GM08714 (cell line): Measurements from ENCODE around the gene FBXO21.
"Not testable (repeated sequence)": the region's sequence is repeated elsewhere in the genome, so short reads cannot be mapped to it uniquely, and the experiment has no call there.

Source experiments
- H3K4me3 ChIP-seq: fragments of 200-500 bp; sonication (Bioruptor generic); 2 replicates; pipeline ENCODE4 v1.5.1; 2014; ENCODE audit warnings: mild to moderate bottlenecking, low read length, inconsistent platforms
- ZNF274 ChIP-seq: IDR thresholded peaks from 2 replicates; pipeline ENCODE4 v1.6.1; 2012; ENCODE audit warnings: mild to moderate bottlenecking, low read depth, low read length

FBXO21 gene

DNA sequence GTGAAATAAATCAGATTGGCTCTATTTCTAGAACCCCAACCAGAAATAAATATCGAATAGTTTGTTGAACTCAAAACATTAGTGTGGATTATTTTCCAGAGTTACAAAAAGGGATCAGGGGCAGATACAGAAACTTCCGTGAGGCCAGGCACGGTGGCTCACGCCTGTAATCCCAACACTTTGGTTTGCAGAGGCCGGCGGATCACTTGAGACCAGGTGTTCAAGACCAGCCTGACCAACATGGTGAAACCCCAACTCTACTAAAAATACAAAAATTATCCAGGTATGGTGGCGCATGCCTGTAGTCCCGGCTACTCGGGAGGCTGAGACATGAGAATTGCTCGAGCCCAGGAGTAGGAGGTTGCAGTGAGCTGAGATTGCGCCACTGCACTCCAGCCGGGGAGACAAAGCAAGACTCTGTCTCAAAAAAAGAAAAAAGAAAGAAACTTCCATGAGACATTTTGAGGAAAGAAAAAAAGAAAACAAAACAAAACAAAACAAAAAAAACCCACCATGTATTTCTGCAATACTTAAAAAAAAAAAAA, 2.1 kb downstream of the FBXO21 start:
- no peak overlapping the region for H3K4me3 ChIP-seq
- TF ChIP-seq ZNF274 = no peak

DNA sequence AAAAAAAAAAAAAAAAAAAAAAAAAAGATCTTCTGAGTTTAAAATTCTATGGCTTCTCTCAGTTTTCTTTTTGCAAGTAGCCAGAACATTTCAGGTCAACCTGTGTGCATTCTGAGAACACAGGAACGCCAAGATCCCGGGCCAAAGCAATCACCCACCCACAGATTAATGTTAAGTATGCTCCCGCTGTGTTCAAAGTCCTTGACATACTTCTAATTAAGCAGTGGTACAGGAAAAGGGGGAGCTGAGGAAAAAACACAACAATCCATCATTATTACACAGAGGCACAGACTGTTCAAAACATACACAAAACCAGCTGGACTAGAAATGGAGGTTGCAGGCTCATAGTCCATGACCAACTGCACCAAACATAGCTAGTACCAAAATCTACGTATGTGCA, 2.8 kb downstream of the FBXO21 start:
- TF ChIP-seq ZNF274 = no peak
- no peak overlapping the region for H3K4me3 ChIP-seq

DNA sequence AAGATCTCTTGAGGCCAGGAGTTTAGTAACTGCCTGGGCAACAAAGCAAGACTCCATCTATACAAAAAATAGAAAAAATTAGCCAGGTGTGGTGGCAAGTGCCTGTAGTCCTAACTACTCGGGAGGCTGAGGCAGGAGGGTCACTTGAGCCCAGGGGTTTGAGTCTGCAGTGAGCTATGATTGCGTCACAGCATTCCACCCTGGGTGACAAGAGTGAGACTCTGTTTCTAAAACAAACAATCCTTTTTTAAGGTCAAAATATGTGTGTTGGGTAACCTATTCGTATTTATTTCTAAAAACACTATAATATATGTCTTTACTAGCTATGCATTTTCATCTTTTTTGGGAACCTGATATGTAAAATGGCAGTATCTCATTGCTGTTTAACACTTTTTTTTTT, 7.4 kb downstream of the FBXO21 start:
- TF ChIP-seq ZNF274 = no peak

DNA sequence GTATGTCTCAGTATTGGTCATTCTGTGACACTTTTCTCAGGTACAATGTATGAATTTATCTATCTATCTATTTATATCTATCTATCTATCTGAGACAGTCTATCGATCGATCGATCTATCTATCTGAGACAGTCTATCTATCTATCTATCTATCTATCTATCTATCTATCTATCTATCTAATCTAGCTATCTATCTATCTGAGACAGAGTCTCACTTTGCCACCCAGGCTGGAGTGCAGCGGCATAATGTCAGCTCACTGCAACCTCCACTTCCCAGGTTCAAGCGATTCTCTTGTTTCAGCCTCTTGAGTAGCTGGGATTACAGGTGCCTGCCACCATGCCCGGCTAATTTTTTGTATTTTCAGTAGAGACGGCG, 8.8 kb downstream of the FBXO21 start:
- H3K4me3 ChIP-seq = not testable (repeated sequence)

More for the DNA sequence above, 7.4 kb downstream of the FBXO21 start:
- no peak overlapping the region for H3K4me3 ChIP-seq

GRCh38 chr12:117180758-117181467, 9.4 kb downstream of the FBXO21 start:
- H3K4me3 ChIP-seq = no peak overlapping the region
- TF ChIP-seq ZNF274 = no peak

GRCh38 chr12:117178745-117179144, 11.5 kb downstream of the FBXO21 start:
- H3K4me3 ChIP-seq = no peak overlapping the region
- no peak for TF ChIP-seq ZNF274

DNA sequence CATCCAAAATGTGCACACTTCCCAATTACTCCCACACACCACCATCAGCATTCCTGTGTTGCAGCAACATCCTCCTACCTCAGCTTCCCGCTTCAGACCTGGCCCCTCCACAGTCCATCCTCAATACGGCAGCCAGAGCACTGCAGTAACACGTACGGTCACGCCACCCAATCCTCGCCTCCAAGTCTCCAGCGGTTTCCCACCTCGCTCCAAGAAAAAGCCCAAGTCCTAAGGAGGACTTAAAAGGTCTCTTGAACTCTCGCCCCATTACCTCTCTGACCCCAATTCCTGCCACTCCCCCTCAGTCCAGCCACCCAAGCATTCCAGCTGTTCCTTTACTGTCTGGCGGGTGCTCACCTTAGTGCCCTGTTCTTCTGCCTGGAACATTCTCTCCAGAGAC, 12.0 kb downstream of the FBXO21 start:
- no peak for TF ChIP-seq ZNF274
- H3K4me3 ChIP-seq = no peak overlapping the region

GRCh38 chr12:117172168-117172567, 18.1 kb downstream of the FBXO21 start:
- no peak overlapping the region for H3K4me3 ChIP-seq
- no peak for TF ChIP-seq ZNF274

DNA sequence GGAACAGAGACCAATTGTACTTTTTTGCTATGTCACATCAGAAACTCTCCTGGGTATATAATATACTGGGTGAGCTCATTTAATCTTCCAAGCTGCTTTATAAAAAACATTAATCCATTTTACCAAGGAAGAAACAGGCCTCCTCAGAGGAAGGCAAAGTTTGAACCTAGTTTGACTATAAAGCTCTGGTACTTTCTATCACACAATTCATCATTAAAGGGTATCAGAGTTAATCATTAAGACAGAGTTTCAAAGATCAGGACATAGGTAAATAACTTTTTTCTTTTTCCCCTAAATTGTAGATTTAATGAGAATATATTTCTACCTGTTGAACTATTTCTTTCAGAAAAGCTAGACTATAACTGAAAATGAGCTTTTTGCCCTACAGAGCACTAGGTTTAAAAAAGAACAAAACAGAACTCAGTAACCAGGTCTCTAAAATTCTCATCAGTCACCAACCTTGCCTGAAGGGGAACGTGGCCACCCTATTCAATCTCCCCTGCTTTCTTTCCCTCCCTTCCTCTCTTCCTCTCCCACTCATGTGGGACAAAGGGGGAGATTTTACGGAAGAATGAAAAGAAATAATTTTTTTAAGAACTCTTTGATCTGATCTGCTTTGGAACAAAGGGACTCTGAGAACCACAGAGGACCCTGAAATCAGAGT, 18.6 kb downstream of the FBXO21 start:
- TF ChIP-seq ZNF274 = no peak
- no peak overlapping the region for H3K4me3 ChIP-seq

GRCh38 chr12:117169548-117169947, 20.7 kb downstream of the FBXO21 start:
- H3K4me3 ChIP-seq = no peak overlapping the region
- no peak for TF ChIP-seq ZNF274

DNA sequence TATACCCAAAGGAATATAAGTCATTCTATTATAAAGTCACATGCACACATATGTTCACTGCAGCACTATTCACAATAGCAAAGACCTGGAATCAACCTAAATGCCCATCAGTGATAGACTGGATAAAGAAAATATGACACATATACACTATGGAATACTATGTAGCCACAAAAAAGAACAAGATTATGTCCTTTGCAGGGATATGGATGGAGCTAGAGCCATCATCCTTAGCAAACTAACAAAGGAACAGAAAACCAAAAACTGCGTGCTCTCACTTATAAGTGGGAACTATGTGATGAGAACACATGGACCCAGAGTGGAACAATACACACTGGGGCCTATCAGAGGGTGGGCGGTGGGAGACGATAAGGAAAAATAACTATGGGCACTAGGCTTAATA, 21.3 kb downstream of the FBXO21 start:
- no peak for TF ChIP-seq ZNF274
- H3K4me3 ChIP-seq = no peak overlapping the region

DNA sequence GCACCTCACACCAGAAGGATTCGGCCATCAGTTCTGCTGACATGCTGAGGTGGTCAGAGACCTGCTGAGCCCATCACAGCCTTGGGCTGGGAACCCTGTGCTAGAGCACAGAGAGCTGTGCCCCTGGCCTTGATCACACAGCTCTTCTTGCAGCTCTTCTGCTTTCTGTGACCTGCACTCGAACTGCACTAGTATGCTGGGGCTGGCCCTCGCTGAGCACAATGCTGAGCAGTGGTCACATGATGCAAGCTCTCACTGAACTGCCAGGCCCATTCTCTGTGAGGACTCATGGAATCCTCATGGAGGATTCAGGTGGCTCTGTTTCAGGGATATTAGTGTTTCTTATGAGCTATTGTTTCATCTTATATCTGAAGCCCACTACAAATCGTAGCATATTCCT, 22.5 kb downstream of the FBXO21 start:
- TF ChIP-seq ZNF274 = no peak
- no peak overlapping the region for H3K4me3 ChIP-seq

GRCh38 chr12:117166107-117166506, 24.2 kb downstream of the FBXO21 start:
- H3K4me3 ChIP-seq = no peak overlapping the region
- no peak for TF ChIP-seq ZNF274

DNA sequence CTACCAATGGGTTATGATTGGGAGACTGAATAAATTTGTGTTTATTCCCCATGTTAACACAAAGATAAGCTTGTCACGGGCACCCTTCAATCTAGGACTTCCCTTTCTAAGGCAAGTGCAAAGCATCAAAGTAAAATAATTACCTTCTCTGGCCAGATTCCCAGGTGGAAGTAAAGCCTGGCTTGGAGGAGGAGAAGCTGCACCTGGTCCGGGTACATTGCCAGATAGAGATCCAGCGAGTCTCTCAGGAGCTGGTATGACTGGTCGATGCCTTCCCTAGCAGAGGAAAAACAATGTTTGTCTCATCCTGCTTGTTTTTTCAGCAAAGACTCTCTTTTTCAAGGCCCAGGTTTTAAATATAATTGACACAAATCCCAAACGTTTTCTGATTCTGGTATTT, 24.9 kb downstream of the FBXO21 start:
- TF ChIP-seq ZNF274 = no peak
- H3K4me3 ChIP-seq = no peak overlapping the region

- H3K4me3 ChIP-seq = no peak overlapping the region
- TF ChIP-seq ZNF274 = no peak
These were observed 27.6 kb downstream of the FBXO21 start for GRCh38 chr12:117162633-117163032.
